HepG2 (cell line): Measurements from ENCODE around the gene SLC4A2. TPM values are rescaled to one million over a fixed set of nuclear protein-coding genes. Genes with fewer than 3 reads are reported as not detected.

Experiments
- ATF7-NPFF ChIP-seq: sonication (generic); formaldehyde crosslinking; IDR thresholded peaks from 2 replicates; pipeline ENCODE4 v1.8.1; 2023; ENCODE audit warnings: mild to moderate bottlenecking, low read depth, missing genetic modification reagents, moderate library complexity
- HNF1B ChIP-seq: sonication (generic); formaldehyde crosslinking; IDR thresholded peaks from 2 replicates; pipeline ENCODE4 v1.5.1; 2020; ENCODE audit warnings: mild to moderate bottlenecking, moderate library complexity, missing genetic modification reagents
- HNF4G ChIP-seq, 2 experiments: sonication (generic) in 1 of 2; formaldehyde crosslinking in 1 of 2; IDR thresholded peaks; 2 replicates each; pipeline versions ENCODE4 v1.4.0 to v1.6.1; 2011 to 2020; ENCODE audit warnings: borderline replicate concordance in 2 of 2, low read depth in 2 of 2, mild to moderate bottlenecking in 2 of 2, low read length in 1 of 2, missing genetic modification reagents in 1 of 2, moderate library complexity in 1 of 2
- MIER3 ChIP-seq: IDR thresholded peaks from 2 replicates; pipeline ENCODE4 v1.6.1; 2016; ENCODE audit warnings: missing compliant biosample characterization, borderline replicate concordance
- MTA1 ChIP-seq: sonication (generic); formaldehyde crosslinking; IDR thresholded peaks from 2 replicates; pipeline ENCODE4 v1.4.0; 2020; ENCODE audit warnings: missing genetic modification reagents, mild to moderate bottlenecking, borderline replicate concordance
- NFKBIZ ChIP-seq: IDR thresholded peaks from 2 replicates; pipeline ENCODE4 v1.6.1; 2018; ENCODE audit warnings: missing genetic modification reagents, missing compliant biosample characterization
- NR2C2 ChIP-seq: sonication (generic); formaldehyde crosslinking; IDR thresholded peaks from 2 replicates; pipeline ENCODE4 v1.4.0; 2020; ENCODE audit warnings: missing genetic modification reagents, mild to moderate bottlenecking, moderate library complexity, borderline replicate concordance
- RAD21 ChIP-seq: fragments of 450-650 bp; formaldehyde crosslinking; IDR thresholded peaks from 2 replicates; pipeline ENCODE4 v1.5.0; 2020; ENCODE audit warnings: mild to moderate bottlenecking
- RELA ChIP-seq: sonication (generic); formaldehyde crosslinking; IDR thresholded peaks from 2 replicates; pipeline ENCODE4 v1.4.0; 2020; ENCODE audit warnings: missing genetic modification reagents
- RFX1 ChIP-seq: fragments of 450-650 bp; IDR thresholded peaks from 2 replicates; pipeline ENCODE4 v1.6.1; 2017
- RORA ChIP-seq: sonication (generic); formaldehyde crosslinking; IDR thresholded peaks from 2 replicates; pipeline ENCODE4 v1.5.0; 2020; ENCODE audit warnings: mild to moderate bottlenecking, missing genetic modification reagents, moderate library complexity
- SKI ChIP-seq: fragments of 450-650 bp; IDR thresholded peaks from one replicate; pipeline ENCODE4 v1.6.1; 2018; ENCODE audit warnings: mild to moderate bottlenecking; ENCODE audit not compliant: partially characterized antibody
- SNRNP70 ChIP-seq: fragments of 200-400 bp; formaldehyde crosslinking; IDR thresholded peaks from 2 replicates; pipeline ENCODE4 v1.6.1; 2017; ENCODE audit warnings: mild to moderate bottlenecking, low read depth, low read length, moderate library complexity
- TEAD3 ChIP-seq: optimal IDR thresholded peaks from 2 replicates; pipeline ENCODE3; 2016; ENCODE audit warnings: borderline replicate concordance
- THRA ChIP-seq: sonication (generic); formaldehyde crosslinking; IDR thresholded peaks from 2 replicates; pipeline ENCODE4 v1.4.0; 2020; ENCODE audit warnings: missing genetic modification reagents, borderline replicate concordance
- USF2 ChIP-seq, 2 experiments: sonication (generic) in 1 of 2; formaldehyde crosslinking in 1 of 2; IDR thresholded peaks; 2 replicates each; pipeline versions ENCODE4 v1.5.1 to v1.6.1; 2011 to 2020; ENCODE audit warnings: borderline replicate concordance in 1 of 2, low read depth in 1 of 2, low read length in 1 of 2, mild to moderate bottlenecking in 1 of 2, missing genetic modification reagents in 1 of 2, moderate library complexity in 1 of 2
- XBP1 ChIP-seq: sonication (generic); formaldehyde crosslinking; IDR thresholded peaks from 2 replicates; pipeline ENCODE4 v1.5.0; 2020; ENCODE audit warnings: missing genetic modification reagents
- YEATS4 ChIP-seq: sonication (generic); formaldehyde crosslinking; IDR thresholded peaks from 2 replicates; pipeline ENCODE4 v1.4.0; 2020; ENCODE audit warnings: missing genetic modification reagents, borderline replicate concordance
- ZBTB44 ChIP-seq: sonication (generic); formaldehyde crosslinking; IDR thresholded peaks from 2 replicates; pipeline ENCODE4 v1.4.0; 2020; ENCODE audit warnings: missing genetic modification reagents
- ZFP41 ChIP-seq: sonication (generic); formaldehyde crosslinking; IDR thresholded peaks from 2 replicates; pipeline ENCODE4 v1.4.0; 2020; ENCODE audit warnings: mild to moderate bottlenecking, missing genetic modification reagents, borderline replicate concordance
- ZNF20 ChIP-seq: sonication (generic); formaldehyde crosslinking; IDR thresholded peaks from 2 replicates; pipeline ENCODE4 v1.4.0; 2020; ENCODE audit warnings: mild to moderate bottlenecking, moderate library complexity, missing genetic modification reagents
- ZNF30 ChIP-seq: sonication (generic); formaldehyde crosslinking; IDR thresholded peaks from 2 replicates; pipeline ENCODE4 v1.5.0; 2020; ENCODE audit warnings: mild to moderate bottlenecking, missing genetic modification reagents
- ZNF530 ChIP-seq: sonication (generic); formaldehyde crosslinking; IDR thresholded peaks from 2 replicates; pipeline ENCODE4 v1.5.0; 2020; ENCODE audit warnings: low read depth, mild to moderate bottlenecking, missing genetic modification reagents
- ZNF549 ChIP-seq: sonication (generic); formaldehyde crosslinking; IDR thresholded peaks from 2 replicates; pipeline ENCODE4 v1.5.0; 2020; ENCODE audit warnings: missing genetic modification reagents
- ZNF747 ChIP-seq: sonication (generic); formaldehyde crosslinking; IDR thresholded peaks from 2 replicates; pipeline ENCODE4 v1.8.1; 2023; ENCODE audit warnings: missing genetic modification reagents, mild to moderate bottlenecking, borderline replicate concordance
- polyA plus RNA-seq, 8 experiments: library from polyadenylated mRNA; depleted of rRNA in 3 of 8; stranded (reverse) in 7 of 8; unstranded in 1 of 8; fragments of >200 nt; fragmentation: Illumina TruSeq in 4 of 8; extraction: Trizol in 4 of 8; gene quantifications; 2 replicates each; pipeline versions ENCODE4 v1.2.1 to v1.2.3, GENCODE V29; 2011 to 2016; ENCODE audit warnings: low read depth in 4 of 8, missing spikeins in 1 of 8, mixed read lengths in 1 of 8; ENCODE audit not compliant: insufficient read depth in 1 of 8
- total RNA-seq, 5 experiments: library from RNA; depleted of rRNA; stranded (reverse); fragments of >200 nt; fragmentation: Illumina TruSeq; extraction: Trizol; gene quantifications; 2 replicates each; pipeline ENCODE4 v1.2.3, GENCODE V29; 2016; ENCODE audit warnings: low read depth in 1 of 5

The SLC4A2 gene
- total and polyA plus RNA-seq, 2 of the 13 experiments (the other 11 are each of a cell fraction or from before 2014, with no cell fraction given), result 51.9 to 73.4 TPM

GRCh38 chr7:151060113-151060415 is 675 bp downstream of the SLC4A2 start (continued):
- TF ChIP-seq SKI (no peak), ZNF20 (CRISPR knock-in tag) (no peak), RAD21 (CRISPR knock-in tag) (no peak), HNF4G (IDR thresholded peaks at IDR 0.05; ENCODE audit: borderline replicate concordance, low read depth, low read length) (no peak), HNF4G (CRISPR knock-in tag; IDR thresholded peaks at IDR 0.05; ENCODE audit: borderline replicate concordance, low read depth) (no peak), RFX1 (no peak), HNF1B (CRISPR knock-in tag) (0 out of 2 replicates have a peak, but pooled peaks have one; percentile 44), ZNF530 (CRISPR knock-in tag) (no peak), MIER3 (CRISPR knock-in tag) (no peak), MTA1 (CRISPR knock-in tag) (no peak), USF2 (IDR thresholded peaks at IDR 0.05; ENCODE audit: low read depth, low read length) (no peak), USF2 (CRISPR knock-in tag; IDR thresholded peaks at IDR 0.05; ENCODE audit: borderline replicate concordance) (peak; percentile 52; the same call in 1 of the 2 replicates), RORA (CRISPR knock-in tag) (no peak), SNRNP70 (no peak), ZBTB44 (CRISPR knock-in tag) (no peak), ZNF30 (CRISPR knock-in tag) (no peak), ATF7-NPFF (CRISPR knock-in tag) (0 out of 2 replicates have a peak, but pooled peaks have one; percentile 0), ZNF747 (CRISPR knock-in tag) (no peak), NFKBIZ (CRISPR knock-in tag) (no peak), NR2C2 (CRISPR knock-in tag) (no peak), ZFP41 (CRISPR knock-in tag) (no peak), ZNF549 (CRISPR knock-in tag) (no peak), YEATS4 (CRISPR knock-in tag) (0 out of 2 replicates have a peak, but pooled peaks have one; percentile 2), TEAD3 (CRISPR knock-in tag) (no peak), THRA (CRISPR knock-in tag) (no peak), XBP1 (CRISPR knock-in tag) (no peak), RELA (CRISPR knock-in tag) (no peak)
